EH (cell line): Measurements from ENCODE around the gene CDC16.

Source experiments
- DNase-seq: peaks from one replicate; pipeline ENCODE4 v3.0.0-alpha.2; 2015; ENCODE audit warnings: low read depth

CDC16 gene

GRCh38 chr13:114303700-114304327 is 69.1 kb downstream of the CDC16 start:
- no peak for DNase-seq

GRCh38 chr13:114304346-114305034 is 69.8 kb downstream of the CDC16 start:
- DNase-seq, result no peak

- no peak for DNase-seq
Observed at GRCh38 chr13:114309086-114309485, 74.4 kb downstream of the CDC16 start.

GRCh38 chr13:114309806-114310410 is 75.2 kb downstream of the CDC16 start:
- no peak for DNase-seq

- peak; percentile 43 for DNase-seq
Observed at GRCh38 chr13:114310956-114311355, 76.3 kb downstream of the CDC16 start.

GRCh38 chr13:114311387-114311786 is 76.7 kb downstream of the CDC16 start:
- DNase-seq, result no peak

- no peak for DNase-seq
Observed at GRCh38 chr13:114311908-114312307, 77.2 kb downstream of the CDC16 start.

- peak; percentile 59 for DNase-seq
Observed at GRCh38 chr13:114313061-114313860, 78.6 kb downstream of the CDC16 start.

- peak; percentile 95 for DNase-seq
Observed at GRCh38 chr13:114314074-114314912, 79.6 kb downstream of the CDC16 start, which contains the start of gene CHAMP1. CHAMP1 (plus strand) TSS chr13:114314503; CDS start chr13:114323843, 9,340 bp downstream.

- DNase-seq, result no peak
Observed at GRCh38 chr13:114315074-114315785, 80.5 kb downstream of the CDC16 start.

GRCh38 chr13:114318624-114319023 is 83.9 kb downstream of the CDC16 start:
- DNase-seq, result no peak

- DNase-seq, result peak; percentile 97
Observed at GRCh38 chr13:114319441-114319913, 84.8 kb downstream of the CDC16 start.

- no peak for DNase-seq
Observed at GRCh38 chr13:114320065-114320464, 85.4 kb downstream of the CDC16 start.

- no peak for DNase-seq
Observed at GRCh38 chr13:114321256-114321655, 86.6 kb downstream of the CDC16 start.
